ENCODE measurements around the gene APBB1. TPM values are rescaled to one million over a fixed set of nuclear protein-coding genes. Genes with fewer than 3 reads are reported as not detected.

Gene APBB1
- total and polyA plus RNA-seq, 9 of the 15 experiments (the other 6 are each of a cell fraction or from before 2014, with no cell fraction given): 0.04 to 0.73 (median 0.40) TPM

DNA sequence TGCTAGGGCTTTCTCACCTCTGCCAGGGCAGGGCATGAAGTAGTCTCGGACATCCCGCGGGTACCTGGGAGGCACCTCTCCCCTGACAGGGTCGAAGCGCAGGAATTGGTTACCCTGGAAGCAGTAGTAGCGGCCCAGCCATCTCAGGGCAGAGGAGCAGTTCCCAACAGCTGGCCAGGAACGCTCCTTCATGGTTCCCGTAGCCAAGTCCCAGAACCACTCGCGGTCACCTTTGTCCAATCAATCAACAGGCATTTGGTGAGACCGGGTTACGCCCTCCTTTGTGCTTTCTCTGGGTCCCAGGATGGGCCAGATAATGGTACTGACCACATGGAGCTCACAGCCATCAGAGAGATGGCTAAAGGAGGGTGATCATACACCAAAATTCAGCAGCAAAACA lies 18.5 kb upstream of the APBB1 start:
- H3K36me3 ChIP-seq (ENCODE audit: control insufficient read depth, insufficient read depth, low read length): no peaks in the 10 kb centered on the region
- FAIRE-seq: no peak
- peak; percentile 21 to 36 (median 32) for DNase-seq (ENCODE audit: extremely low read depth in 1 of 4, low spot score in 3 of 4)
- no peaks in the 10 kb centered on the region for H3K9me3 ChIP-seq (replicated peaks; ENCODE audit: control insufficient read depth, insufficient read depth, low read depth, low read length)
- H3K4me2 ChIP-seq (ENCODE audit: insufficient read depth, low read length): peak overlapping the region; percentile 26; the same call in 1 of the 2 replicates
- H3K27me3 ChIP-seq (ENCODE audit: control insufficient read depth in 2 of 2, insufficient read depth in 2 of 2, low read length in 2 of 2): peaks cover 2 to 8% of the 10 kb centered on the region in 2 experiments; a peak in 2 of 5 replicates
- peak overlapping the region in 1 of 2 experiments; percentile 45; a peak in 2 of 4 replicates for H3K9ac ChIP-seq (ENCODE audit: insufficient read depth in 1 of 2, low read depth in 2 of 2, low read length in 2 of 2)
- no peaks in the 10 kb centered on the region for H3K9me1 ChIP-seq (ENCODE audit: control insufficient read depth, insufficient read depth, low read length)
- CTCF ChIA-PET (ENCODE audit: low intra/inter-chr PET ratio): no interaction called here
- WGBS (ENCODE audit: insufficient coverage, low coverage, missing lambda C conversion rate): 10% methylated on average over 12 of the region's 12 CpGs
- no peaks in the 10 kb centered on the region for H4K20me1 ChIP-seq (replicated peaks; ENCODE audit: control insufficient read depth, insufficient read depth, low read length)
- POLR2A ChIA-PET: interaction anchor here (0.6 to 1.2 kb wide), 2 partner anchors 8 to 63 kb away, joined by 3 read pairs; no protein-coding TSS in a partner anchor
- no TSS peak for BruUV-seq (replicated peaks)
- peak overlapping the region; percentile 78 for H2AFZ ChIP-seq (ENCODE audit: low read depth, low read length)
- no peak overlapping the region for H3K27ac ChIP-seq (ENCODE audit: extremely low read depth, low read depth, low read length)
- no peak overlapping the region for H3K4me3 ChIP-seq
- peak; percentile 43 for ATAC-seq
- intact Hi-C loops (cut with micrococcal nuclease) (no loop called here), in situ Hi-C loops (cut with MboI) (no loop called here)
- peaks cover 10 to 12% of the 10 kb centered on the region in 2 experiments; a peak in 3 of 5 replicates for H3K4me1 ChIP-seq (replicated peaks in 1 of 2; ENCODE audit: control insufficient read depth in 2 of 2, insufficient read depth in 2 of 2, low read length in 2 of 2)
- H3K79me2 ChIP-seq (ENCODE audit: control insufficient read depth, insufficient read depth, low read length): no peaks in the 10 kb centered on the region
- TF ChIP-seq, protein P1, sequence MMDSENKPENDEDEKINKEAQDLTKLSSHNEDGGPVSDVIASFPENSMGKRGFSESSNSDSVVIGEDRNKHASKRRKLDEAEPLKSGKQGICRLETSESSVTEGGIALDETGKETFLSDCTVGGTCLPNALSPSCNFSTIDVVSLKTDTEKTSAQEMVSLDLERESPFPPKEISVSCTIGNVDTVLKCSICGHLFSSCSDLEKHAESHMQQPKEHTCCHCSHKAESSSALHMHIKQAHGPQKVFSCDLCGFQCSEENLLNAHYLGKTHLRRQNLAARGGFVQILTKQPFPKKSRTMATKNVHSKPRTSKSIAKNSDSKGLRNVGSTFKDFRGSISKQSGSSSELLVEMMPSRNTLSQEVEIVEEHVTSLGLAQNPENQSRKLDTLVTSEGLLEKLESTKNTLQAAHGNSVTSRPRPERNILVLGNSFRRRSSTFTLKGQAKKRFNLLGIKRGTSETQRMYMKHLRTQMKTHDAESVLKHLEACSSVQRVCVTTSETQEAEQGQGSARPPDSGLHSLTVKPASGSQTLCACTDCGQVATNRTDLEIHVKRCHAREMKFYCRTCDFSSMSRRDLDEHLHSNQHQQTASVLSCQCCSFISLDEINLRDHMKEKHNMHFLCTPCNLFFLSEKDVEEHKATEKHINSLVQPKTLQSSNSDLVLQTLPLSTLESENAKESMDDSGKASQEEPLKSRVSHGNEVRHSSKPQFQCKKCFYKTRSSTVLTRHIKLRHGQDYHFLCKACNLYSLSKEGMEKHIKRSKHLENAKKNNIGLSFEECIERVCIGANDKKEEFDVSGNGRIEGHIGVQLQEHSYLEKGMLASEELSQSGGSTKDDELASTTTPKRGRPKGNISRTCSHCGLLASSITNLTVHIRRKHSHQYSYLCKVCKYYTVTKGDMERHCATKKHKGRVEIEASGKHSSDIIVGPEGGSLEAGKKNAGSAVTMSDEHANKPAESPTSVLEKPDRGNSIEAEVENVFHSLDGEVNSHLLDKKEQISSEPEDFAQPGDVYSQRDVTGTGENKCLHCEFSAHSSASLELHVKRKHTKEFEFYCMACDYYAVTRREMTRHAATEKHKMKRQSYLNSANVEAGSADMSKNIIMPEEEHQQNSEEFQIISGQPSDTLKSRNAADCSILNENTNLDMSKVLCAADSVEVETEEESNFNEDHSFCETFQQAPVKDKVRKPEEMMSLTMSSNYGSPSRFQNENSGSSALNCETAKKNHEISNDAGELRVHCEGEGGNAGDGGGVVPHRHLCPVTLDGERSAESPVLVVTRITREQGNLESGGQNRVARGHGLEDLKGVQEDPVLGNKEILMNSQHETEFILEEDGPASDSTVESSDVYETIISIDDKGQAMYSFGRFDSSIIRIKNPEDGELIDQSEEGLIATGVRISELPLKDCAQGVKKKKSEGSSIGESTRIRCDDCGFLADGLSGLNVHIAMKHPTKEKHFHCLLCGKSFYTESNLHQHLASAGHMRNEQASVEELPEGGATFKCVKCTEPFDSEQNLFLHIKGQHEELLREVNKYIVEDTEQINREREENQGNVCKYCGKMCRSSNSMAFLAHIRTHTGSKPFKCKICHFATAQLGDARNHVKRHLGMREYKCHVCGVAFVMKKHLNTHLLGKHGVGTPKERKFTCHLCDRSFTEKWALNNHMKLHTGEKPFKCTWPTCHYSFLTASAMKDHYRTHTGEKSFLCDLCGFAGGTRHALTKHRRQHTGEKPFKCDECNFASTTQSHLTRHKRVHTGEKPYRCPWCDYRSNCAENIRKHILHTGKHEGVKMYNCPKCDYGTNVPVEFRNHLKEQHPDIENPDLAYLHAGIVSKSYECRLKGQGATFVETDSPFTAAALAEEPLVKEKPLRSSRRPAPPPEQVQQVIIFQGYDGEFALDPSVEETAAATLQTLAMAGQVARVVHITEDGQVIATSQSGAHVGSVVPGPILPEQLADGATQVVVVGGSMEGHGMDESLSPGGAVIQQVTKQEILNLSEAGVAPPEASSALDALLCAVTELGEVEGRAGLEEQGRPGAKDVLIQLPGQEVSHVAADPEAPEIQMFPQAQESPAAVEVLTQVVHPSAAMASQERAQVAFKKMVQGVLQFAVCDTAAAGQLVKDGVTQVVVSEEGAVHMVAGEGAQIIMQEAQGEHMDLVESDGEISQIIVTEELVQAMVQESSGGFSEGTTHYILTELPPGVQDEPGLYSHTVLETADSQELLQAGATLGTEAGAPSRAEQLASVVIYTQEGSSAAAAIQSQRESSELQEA (IDR thresholded peaks at IDR 0.05; ENCODE audit: low read depth): 0 out of 2 replicates have a peak, but pooled peaks have one; percentile 29
- TF ChIP-seq, protein P2, sequence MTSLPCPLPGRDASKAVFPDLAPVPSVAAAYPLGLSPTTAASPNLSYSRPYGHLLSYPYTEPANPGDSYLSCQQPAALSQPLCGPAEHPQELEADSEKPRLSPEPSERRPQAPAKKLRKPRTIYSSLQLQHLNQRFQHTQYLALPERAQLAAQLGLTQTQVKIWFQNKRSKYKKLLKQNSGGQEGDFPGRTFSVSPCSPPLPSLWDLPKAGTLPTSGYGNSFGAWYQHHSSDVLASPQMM (CRISPR knock-in tag; IDR thresholded peaks at IDR 0.05): no peak
- TF ChIP-seq TBL1XR1 (IDR thresholded peaks at IDR 0.05; ENCODE audit: low read length in 2 of 2): no peak
- no peak for TF ChIP-seq BRCA1 (IDR thresholded peaks at IDR 0.05)
- TF ChIP-seq BRCA1 (CRISPR knock-in tag; IDR thresholded peaks at IDR 0.05): no peak
- TF ChIP-seq KHSRP (IDR thresholded peaks at IDR 0.05): no peak
- TF ChIP-seq, protein P3, sequence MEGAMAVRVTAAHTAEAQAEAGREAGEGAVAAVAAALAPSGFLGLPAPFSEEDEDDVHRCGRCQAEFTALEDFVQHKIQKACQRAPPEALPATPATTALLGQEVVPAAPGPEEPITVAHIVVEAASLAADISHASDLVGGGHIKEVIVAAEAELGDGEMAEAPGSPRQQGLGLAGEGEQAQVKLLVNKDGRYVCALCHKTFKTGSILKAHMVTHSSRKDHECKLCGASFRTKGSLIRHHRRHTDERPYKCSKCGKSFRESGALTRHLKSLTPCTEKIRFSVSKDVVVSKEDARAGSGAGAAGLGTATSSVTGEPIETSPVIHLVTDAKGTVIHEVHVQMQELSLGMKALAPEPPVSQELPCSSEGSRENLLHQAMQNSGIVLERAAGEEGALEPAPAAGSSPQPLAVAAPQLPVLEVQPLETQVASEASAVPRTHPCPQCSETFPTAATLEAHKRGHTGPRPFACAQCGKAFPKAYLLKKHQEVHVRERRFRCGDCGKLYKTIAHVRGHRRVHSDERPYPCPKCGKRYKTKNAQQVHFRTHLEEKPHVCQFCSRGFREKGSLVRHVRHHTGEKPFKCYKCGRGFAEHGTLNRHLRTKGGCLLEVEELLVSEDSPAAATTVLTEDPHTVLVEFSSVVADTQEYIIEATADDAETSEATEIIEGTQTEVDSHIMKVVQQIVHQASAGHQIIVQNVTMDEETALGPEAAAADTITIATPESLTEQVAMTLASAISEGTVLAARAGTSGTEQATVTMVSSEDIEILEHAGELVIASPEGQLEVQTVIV (CRISPR knock-in tag; IDR thresholded peaks at IDR 0.05; ENCODE audit: borderline replicate concordance): no peak
- no peak for TF ChIP-seq SMAD1 (IDR thresholded peaks at IDR 0.05; ENCODE audit: low read depth, low read length, partially characterized antibody)
- no peak for TF ChIP-seq NFXL1 (CRISPR knock-in tag; IDR thresholded peaks at IDR 0.05)
- TF ChIP-seq MEIS2 (IDR thresholded peaks at IDR 0.05; ENCODE audit: partially characterized antibody): peak; percentile 28

Measured in K562 (cell line).